ENCODE measurements around the gene TRAK2. TPM values are rescaled to one million over a fixed set of nuclear protein-coding genes. Genes with fewer than 3 reads are reported as not detected.
"Not testable (repeated sequence)": the region's sequence is repeated elsewhere in the genome, so short reads cannot be mapped to it uniquely, and the experiment has no call there.

TRAK2 gene
- polyA plus RNA-seq, 5 donors, result 36.4 to 57.7 (median 51.8) TPM

DNA sequence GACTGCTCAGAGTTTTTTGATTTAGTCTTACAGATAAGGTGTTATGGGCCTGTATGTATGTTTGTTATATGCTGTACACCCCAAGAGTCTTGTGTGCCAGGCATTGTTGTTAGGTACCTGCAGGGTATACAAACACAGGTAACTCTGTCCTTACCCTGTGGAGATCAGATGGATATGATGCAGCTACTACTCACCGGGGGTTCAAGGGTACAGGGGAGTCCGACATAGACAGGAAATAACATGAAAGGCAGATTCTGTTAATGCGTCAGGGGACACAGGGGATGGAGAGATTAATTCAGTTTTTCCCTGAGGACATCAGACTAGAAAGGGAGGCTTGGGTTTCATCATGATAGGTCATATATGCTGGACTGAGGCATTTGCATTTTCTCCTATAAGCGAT, 31.3 kb downstream of the TRAK2 start:
- no peak for DNase-seq

DNA sequence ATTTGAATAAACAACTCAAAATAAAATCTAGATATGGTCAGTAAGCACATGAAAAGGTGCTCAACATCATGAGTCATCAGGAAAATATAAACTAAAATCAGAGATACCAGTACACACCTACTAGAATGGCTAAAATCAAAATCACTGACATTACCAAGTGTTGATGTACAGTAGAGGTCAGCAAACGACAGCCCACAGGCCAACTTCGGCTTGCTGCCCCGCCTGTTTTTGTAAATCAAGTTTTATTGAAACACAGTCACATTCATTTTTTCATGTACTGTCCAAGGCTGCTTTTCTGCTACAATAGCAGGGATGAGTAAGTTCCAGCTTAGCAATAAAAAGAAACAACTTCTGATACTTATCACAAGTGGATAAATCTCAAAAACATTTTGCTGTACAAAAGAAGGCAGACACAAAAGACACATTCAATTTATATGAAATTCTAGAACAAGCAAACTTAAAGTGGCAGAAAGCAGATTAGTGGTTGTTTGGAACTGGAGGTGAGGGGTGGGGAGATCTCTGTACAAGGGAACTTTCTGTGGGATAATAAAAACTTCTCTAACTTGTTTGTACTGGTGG, 32.1 kb downstream of the TRAK2 start:
- DNase-seq, result no peak

DNA sequence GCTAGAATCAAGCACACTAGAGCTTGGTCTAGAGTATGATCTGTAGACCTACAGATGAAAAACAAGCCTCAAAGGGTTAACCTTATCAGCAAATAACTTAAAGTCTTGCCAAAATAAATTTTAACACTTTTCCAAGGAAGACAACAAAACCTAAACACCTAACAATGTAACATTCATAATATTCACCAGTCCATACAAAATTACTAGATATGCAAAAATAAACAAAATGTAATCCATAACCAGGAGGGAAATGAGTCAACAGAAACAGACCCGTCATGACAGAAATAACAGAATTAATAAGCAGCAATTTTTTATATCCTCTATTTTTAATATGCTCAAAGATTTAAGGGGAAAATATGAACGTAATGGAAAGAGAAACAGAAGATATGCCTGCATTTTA, 36.1 kb downstream of the TRAK2 start:
- DNase-seq, result no peak

GRCh38 chr2:201414099-201415023, 36.9 kb downstream of the TRAK2 start:
- no peak for DNase-seq

GRCh38 chr2:201413552-201413951, 37.7 kb downstream of the TRAK2 start:
- no peak for DNase-seq

- no peak for DNase-seq
Observed at GRCh38 chr2:201413143-201413542, 38.1 kb downstream of the TRAK2 start.

GRCh38 chr2:201411421-201411820, 39.8 kb downstream of the TRAK2 start:
- DNase-seq, result no peak

DNA sequence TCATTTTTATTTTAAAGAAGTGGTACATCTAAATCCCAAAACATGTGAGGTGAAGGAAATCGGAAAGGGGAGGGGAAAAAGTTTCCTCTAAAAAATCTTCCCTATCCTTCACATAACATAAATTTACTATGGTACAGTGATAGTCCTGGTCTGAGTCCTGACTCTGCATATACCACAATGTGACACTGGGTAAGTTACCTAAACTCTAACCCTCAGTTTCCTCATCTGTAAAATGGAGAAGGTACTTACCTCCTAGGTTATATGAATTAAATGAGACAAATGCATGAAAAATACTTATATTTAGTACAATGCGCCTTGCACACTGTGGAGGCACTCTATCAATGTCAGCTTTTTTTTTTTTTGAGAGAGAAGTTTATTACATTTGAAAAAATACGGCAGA, 42.3 kb downstream of the TRAK2 start:
- DNase-seq, result no peak

GRCh38 chr2:201407265-201407664, 44.0 kb downstream of the TRAK2 start:
- no peak for DNase-seq

GRCh38 chr2:201406077-201406662, 45.1 kb downstream of the TRAK2 start:
- DNase-seq, result peak; percentile 88 to 92

GRCh38 chr2:201404699-201405280, 46.5 kb downstream of the TRAK2 start:
- no peak for DNase-seq

- DNase-seq, result no peak
Observed at GRCh38 chr2:201403880-201404279, 47.4 kb downstream of the TRAK2 start.

- peak in 1 of 2 donors; percentile 42 for DNase-seq
Observed at GRCh38 chr2:201402651-201403562, 48.4 kb downstream of the TRAK2 start.

GRCh38 chr2:201401815-201402214, 49.4 kb downstream of the TRAK2 start:
- no peak for DNase-seq

DNA sequence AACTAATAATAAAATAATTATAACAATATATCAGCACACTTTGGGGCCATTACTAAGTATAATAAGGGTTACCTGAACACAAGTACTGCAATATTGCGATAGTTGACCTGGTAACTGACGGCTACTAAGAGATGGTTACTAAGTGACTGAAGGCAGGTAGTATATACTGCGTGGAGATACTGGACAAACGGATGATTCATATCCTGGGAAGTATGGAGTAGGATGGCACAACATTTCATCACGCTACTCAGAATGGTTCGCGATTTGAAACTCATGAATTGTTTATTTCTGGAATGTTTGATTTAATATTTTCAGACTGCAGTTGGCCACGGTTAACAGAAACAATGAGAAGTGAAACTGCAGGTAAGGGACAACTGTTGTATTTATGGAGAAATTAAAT, 54.7 kb downstream of the TRAK2 start:
- DNase-seq, result no peak

DNA sequence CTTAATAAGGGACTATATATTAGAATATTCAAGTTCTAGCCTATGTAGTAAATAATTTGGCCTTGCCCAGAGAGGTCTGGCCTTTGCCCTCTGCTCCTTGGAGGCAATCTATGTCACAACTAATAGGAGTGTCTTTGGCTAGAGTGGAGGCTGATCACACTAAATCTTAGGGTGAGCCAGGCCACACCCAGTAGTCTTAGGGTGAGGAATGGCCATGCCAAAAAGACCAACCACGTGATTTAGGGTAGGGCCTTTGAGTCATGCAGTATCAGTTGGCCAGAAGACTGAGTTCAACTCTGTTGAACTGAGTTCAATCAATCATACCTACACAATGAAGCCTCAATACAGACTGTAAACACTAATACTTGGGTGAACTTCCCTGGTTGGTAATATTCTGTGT, 68.1 kb downstream of the TRAK2 start:
- DNase-seq, result no peak

- no peak for DNase-seq
Observed at GRCh38 chr2:201378496-201379397, 72.5 kb downstream of the TRAK2 start.

GRCh38 chr2:201377218-201377617, 74.0 kb downstream of the TRAK2 start:
- DNase-seq, result no peak

- no peak for DNase-seq
Observed at GRCh38 chr2:201369775-201370174, 81.5 kb downstream of the TRAK2 start.

DNA sequence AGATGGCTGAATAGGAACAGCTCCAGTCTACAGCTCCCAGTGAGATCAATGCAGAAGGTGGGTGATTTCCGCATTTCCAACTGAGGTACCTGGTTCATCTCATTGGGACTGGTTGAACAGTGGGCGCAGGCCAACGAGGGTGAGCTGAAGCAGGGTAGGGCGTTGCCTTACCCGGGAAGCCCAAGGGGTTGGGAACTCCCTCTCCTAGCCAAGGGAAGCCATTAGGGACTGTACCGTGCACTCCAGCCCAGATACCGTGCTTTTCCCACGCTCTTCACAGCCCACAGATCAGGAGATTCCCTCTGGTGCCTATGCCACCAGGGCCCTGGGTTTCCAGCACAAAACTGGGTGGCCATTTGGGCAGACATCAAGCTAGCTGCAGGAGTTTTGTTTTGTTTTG, 81.9 kb downstream of the TRAK2 start:
- DNase-seq, result not testable (repeated sequence)
